Testis (tissue), 2 donors: ENCODE measurements around the gene COL6A3.
A peak's percentile ranks its signal among the peaks of the same experiment; 100 is the strongest.

Experiments used
- CTCF ChIP-seq, 3 experiments: fragments of 450-650 bp in 2 of 3; fragments of 200-600 bp in 1 of 3; sonication (generic) in 1 of 3; IDR thresholded peaks; one replicate each; pipeline ENCODE4 v1.5.1; 2016 to 2019; ENCODE audit warnings: antibody characterized with exemption in 3 of 3, mild to moderate bottlenecking in 2 of 3, moderate library complexity in 1 of 3
- POLR2A ChIP-seq: fragments of 450-650 bp; IDR thresholded peaks from one replicate; pipeline ENCODE4 v1.6.1; 2017; ENCODE audit warnings: antibody characterized with exemption, mild to moderate bottlenecking, moderate library complexity

GRCh38 chr2:237421542-237422116 is 7.7 kb upstream of the COL6A3 start:
- TF ChIP-seq CTCF (IDR thresholded peaks at IDR 0.05) (peak; percentile 48 to 70 (median 63)), POLR2A (no peak)
